GM21786 (cell line): ENCODE results near the gene HOXB3.

ENCODE experiments used
- ATAC-seq: cut with Tn5 transposase; IDR thresholded peaks from one replicate; pipeline ENCODE4 v1.9.1; 2021; ENCODE audit not compliant: unreplicated experiment

The HOXB3 gene

DNA sequence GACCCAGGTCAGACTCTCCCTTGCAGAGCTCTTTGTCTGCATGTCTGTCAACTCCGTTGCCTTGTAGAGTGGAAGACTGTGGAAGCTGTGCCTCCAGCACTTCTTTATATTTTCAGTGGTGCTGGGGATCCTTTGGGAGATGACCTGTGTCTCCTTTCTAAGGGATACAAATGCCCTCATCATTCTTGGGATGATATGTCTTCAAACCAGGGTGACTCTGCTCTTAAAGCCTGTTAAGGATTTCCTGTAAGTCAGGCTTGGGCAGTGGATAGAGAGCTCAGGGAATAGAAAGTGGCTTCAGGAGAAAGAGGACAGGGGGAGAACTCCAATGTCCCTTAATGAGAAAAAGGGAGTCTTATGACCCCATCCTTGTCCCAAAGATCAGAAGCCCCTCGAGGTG is 1.5 kb downstream of the HOXB3 start:
- no peak for ATAC-seq

DNA sequence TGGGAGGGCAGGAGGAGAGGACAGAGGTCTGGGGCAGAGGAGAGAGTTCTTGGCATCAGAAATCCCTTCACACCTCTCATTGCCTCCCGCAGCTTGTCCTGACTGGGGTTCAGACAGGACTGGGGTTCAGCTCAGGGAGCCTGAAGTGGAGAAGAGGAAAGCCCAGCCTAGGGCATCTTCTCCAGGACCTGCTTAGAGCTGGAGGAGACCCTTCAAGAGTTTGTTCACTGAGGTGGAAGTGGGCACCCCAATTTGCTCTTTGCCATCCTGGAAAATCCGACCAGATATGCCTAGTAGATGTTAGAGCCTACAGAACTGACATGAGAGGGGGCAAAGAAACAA is 2.0 kb downstream of the HOXB3 start:
- no peak for ATAC-seq

- no peak for ATAC-seq
These were observed 2.6 kb downstream of the HOXB3 start for GRCh38 chr17:48587276-48588073.

- ATAC-seq, result no peak
These were observed 3.4 kb downstream of the HOXB3 start for GRCh38 chr17:48586355-48587258.

DNA sequence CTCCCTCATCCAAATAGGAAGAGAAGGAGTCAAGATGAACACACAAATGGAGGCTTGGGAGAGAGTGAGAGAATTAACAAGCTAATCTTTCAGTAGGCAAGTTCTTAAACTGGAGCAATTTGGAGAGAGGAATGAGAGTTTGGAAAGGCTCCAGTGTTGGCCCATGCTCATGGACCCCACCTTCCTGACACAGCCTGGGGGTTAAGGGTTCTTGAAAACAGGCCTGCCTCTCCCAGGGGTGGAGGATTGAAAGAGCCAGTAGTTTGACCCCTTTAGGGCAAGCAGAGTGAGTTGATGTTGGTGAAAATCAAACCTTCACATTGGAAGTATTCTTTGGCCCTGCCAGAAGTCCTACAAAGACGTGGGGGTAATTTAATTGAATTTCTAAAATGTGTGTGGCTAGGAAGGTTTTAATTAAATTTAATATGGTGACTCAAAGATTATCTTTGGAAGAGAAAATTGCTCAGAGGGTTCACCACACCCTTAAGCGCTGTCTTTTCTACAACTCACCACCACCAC is 5.8 kb downstream of the HOXB3 start:
- no peak for ATAC-seq

- ATAC-seq, result no peak
These were observed 6.3 kb downstream of the HOXB3 start for GRCh38 chr17:48583708-48584222.

DNA sequence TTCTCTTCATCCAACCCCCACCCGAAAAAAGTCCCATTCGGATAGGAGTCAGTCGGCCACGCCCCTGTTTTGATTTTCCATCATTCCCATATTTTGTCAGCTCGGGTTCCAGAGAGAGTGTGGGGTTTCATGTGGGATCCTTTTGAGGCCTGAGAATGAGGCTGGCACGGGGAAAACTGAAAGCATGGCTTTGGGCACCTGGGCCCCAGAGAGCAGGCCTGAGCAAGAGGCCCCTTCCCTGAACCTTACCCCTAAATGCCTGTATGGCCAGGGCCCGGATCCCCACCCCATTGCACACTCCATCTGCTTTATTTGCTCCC is 7.3 kb downstream of the HOXB3 start:
- ATAC-seq, result no peak

GRCh38 chr17:48579760-48580554 is 10.1 kb downstream of the HOXB3 start:
- ATAC-seq, result no peak

DNA sequence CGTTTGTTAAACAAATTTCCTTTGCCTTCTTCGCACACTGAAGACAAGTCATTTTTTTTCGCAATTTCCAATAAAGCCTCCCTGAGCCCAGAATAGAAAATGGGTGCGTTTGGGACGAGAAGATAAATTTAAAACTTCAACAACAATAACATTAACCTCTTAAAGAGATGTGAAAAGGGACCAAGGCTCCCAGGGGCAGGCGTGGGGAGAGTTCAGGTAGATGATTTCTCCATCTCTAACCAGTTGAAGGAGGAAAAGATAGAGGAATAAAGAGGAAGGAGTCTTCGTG is 10.6 kb downstream of the HOXB3 start:
- no peak for ATAC-seq

- peak; percentile 30 for ATAC-seq
These were observed 11.2 kb downstream of the HOXB3 start for GRCh38 chr17:48578616-48579470.

DNA sequence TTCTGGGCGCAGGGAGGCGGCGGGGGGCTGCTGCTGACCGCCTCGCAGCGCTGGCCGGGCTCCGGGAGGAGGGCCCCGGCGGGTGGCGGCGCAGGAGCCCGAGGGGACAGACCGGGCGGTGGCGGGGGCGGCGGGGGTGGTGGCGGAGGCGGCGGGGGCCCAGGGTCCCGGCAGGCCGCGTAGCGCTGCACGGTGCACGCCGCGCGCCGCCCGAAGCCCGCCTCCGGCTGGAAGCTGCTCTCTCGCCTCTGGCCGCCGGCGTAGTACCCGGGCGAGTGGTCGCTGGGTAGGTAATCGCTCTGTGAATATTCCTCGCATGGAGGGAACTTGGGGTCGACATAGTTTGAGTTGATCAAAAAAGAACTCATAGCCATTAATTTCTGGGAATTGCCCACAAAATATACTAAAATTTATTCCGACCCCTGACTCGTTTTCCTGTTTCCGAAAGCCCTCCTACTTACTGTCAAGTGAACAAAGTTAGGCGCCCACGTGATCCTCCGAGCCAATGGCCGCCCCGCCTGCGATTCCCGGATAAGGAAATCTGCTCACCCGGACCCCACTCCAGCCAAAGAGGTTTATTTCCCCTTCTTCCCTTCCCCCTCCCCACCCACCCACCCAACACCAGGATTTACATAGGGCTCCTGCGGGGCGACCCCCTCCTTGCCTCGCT is 12.0 kb downstream of the HOXB3 start, which contains the start of gene HOXB4:
TSS of gene HOXB4 (minus strand) at position 405 of the 670 bp plus-strand sequence. CDS start at position 374, 31 bp downstream.
- ATAC-seq, result peak; percentile 36

DNA sequence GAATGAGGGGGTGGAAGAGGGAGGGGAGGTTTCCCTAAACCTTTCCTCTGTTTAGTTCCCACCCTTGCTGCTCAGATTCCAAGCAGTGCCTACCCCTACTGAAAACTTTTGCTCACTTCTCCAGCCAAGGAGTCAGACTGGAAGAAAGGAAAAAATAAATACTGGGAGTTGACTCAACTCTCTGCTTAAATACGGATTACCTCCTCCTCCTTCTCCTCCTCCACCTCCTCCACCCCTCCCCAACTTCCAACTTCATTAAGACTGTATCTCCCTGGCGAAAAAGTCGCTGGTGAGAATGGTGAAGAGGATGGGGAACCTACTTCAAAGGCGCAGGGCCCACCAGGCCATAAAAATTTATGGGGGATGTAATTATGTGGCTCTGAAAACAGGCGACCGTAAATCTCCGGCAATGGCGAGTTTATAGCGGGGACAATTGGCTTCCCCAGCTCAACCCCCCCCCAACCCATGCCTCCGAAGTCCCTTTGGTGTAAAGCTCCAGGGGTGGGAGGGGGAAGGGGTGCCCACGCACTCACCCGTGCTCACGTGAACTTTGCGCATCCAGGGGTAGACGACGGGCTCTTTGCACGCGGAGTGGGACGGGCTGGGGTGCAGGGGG is 12.6 kb downstream of the HOXB3 start:
- ATAC-seq, result no peak

- no peak for ATAC-seq
These were observed 13.3 kb downstream of the HOXB3 start for GRCh38 chr17:48576479-48577309.

DNA sequence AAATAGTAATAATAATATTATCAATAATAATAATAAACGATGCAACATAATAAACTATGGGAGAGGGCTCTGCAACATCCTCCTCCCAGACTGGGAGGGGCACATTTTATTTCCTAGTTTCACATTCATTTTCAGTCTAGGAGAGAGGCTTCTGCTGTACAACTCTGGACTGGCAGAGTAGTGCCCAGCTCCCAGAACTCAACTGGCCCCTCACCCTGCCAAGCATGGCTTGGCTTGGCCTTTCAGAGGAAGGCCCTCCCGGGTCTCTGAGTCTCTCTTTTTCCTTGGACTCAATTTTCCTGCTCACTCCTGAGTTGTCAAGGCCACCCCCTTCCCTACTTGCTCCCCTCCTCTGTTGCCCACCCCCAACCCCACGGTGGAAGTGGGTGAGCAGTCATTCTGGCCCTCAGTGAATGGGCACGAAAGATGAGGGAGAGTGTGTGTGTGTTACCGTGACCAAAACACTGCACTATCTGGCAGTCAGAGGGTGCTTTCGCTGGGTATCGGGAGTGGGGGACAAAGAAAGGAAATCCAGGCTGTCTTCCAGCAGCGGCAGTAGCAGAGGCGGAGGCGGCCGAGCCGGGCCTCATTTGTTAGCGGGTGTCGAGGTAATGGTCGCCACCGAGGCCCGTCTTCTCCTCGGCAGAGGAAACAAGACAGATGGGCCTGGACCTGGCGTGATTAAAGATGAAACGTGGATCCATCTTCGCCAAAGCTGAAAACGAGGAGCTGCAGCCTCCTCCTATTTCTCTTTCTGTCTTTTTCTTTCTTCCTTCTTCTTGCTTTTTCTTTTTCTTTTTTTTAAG is 14.2 kb downstream of the HOXB3 start:
- ATAC-seq, result no peak

DNA sequence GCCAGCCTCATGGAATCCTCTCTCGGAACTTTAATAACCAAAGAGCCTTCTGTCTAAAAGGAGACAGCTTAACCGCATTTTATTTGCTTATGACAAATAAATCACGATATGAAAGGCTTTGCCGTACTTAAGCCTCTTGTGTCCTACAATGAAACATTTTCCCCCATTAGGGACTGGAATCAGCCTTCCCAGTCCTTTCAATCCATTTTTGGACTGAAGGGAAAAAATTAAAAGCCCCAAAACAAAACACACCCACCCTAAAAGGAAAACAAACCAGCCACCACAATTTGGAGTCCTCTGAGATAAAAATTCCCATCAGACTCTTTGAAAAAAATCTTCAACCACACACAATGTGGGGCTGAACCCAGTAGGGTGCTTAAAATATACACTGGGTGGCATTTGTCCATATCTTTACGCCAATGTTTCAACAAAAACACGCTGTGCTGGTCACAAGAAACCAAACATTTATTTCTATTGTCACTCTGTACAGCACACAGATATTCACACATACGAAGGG is 14.9 kb downstream of the HOXB3 start:
- no peak for ATAC-seq

- ATAC-seq, result no peak
These were observed 15.5 kb downstream of the HOXB3 start for GRCh38 chr17:48574505-48575065.

DNA sequence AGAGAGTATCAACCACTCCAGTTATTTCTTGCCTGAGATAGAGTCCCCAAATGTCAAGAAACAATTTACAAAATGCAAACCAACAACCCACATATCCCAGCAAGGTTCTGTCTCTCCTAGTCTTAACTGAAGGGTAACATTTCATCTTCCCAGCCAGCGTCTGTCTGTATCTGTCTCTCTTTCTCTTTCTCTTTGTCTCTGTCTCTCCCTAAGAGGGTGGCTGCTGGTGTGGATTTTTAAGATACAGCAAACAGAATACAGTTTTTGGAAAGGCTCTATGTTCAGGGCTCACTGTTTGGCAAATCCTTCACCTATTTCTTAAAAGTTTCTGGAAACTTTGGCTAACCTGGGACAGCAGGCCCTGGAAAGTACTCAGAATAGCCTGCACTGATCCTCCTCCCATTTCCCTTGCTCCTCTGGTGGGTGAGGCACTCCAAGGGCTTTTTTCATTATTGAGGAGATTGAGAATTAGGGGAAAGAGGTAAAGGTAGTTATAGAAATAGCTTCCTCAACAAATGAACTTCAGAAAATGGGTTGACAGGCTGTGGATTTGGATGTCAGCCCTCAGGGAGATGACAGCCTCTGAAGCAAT is 18.1 kb downstream of the HOXB3 start:
- ATAC-seq, result no peak
